Neural crest cell (in vitro differentiated cells): ENCODE results near the gene SMLR1. TPM values are rescaled to one million over a fixed set of nuclear protein-coding genes. Genes with fewer than 3 reads are reported as not detected.

Experiments used
- DNase-seq: peaks from one replicate; pipeline ENCODE4 v3.0.0; 2021; ENCODE audit warnings: low read depth, mixed read lengths, low spot score
- H3K27ac Mint-ChIP-seq: one replicate; pipeline ENCODE4 v1.8.0; 2021; ENCODE audit warnings: mild to moderate bottlenecking, mixed read lengths; ENCODE audit not compliant: unreplicated experiment
- H3K27me3 Mint-ChIP-seq: 2 replicates; pipeline ENCODE4 v1.8.0; 2021; ENCODE audit warnings: low read depth, mild to moderate bottlenecking, mixed read lengths
- H3K36me3 Mint-ChIP-seq: 2 replicates; pipeline ENCODE4 v1.8.0; 2021; ENCODE audit warnings: low read depth, mild to moderate bottlenecking, mixed read lengths
- H3K4me1 Mint-ChIP-seq: 2 replicates; pipeline ENCODE4 v1.8.0; 2021; ENCODE audit warnings: mixed read lengths
- H3K4me3 Mint-ChIP-seq: one replicate; pipeline ENCODE4 v1.8.0; 2021; ENCODE audit warnings: mild to moderate bottlenecking, mixed read lengths
- H3K9me3 Mint-ChIP-seq: 2 replicates; pipeline ENCODE4 v1.8.0; 2021; ENCODE audit warnings: mixed read lengths
- total RNA-seq: library from RNA; stranded (reverse); gene quantifications from 2 replicates; pipeline ENCODE4 v1.2.1, GENCODE V29; 2021
- TF ChIP-seq, protein P1 (sequence below): fragments of 200-600 bp; sonication (generic); conservative IDR thresholded peaks from 2 replicates; pipeline ENCODE4 v1.5.0; 2021; ENCODE audit warnings: antibody characterized with exemption, mild to moderate bottlenecking

Gene SMLR1
- total RNA-seq, 1 donor from 2014 or later: not detected

DNA sequence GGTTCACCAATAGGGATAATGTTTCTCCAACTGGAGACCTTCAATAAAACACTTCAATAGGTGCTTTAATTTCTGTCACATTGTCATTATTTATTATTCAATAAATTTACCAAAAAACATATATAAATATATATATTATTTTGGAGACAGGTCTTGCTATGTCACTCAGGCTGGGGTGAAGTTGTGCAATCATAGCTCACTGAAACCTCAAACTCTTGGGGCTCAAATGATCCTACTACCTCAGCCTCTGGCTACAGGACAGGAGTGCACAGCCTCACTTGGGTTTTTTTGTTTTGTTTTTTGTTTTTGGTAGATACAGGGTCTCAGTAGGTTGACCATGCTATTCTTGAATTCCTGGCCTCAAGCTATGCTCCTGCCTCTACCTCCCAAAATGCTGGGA lies 9.9 kb downstream of the SMLR1 start:
- no peak for DNase-seq
- H3K36me3 Mint-ChIP-seq: peaks cover 7% of the 10 kb centered on the region
- no peaks in the 10 kb centered on the region for H3K4me1 Mint-ChIP-seq
- H3K27me3 Mint-ChIP-seq: no peaks in the 10 kb centered on the region
- no peaks in the 10 kb centered on the region for H3K9me3 Mint-ChIP-seq
- H3K27ac Mint-ChIP-seq: no peak overlapping the region
- TF ChIP-seq, protein P1, sequence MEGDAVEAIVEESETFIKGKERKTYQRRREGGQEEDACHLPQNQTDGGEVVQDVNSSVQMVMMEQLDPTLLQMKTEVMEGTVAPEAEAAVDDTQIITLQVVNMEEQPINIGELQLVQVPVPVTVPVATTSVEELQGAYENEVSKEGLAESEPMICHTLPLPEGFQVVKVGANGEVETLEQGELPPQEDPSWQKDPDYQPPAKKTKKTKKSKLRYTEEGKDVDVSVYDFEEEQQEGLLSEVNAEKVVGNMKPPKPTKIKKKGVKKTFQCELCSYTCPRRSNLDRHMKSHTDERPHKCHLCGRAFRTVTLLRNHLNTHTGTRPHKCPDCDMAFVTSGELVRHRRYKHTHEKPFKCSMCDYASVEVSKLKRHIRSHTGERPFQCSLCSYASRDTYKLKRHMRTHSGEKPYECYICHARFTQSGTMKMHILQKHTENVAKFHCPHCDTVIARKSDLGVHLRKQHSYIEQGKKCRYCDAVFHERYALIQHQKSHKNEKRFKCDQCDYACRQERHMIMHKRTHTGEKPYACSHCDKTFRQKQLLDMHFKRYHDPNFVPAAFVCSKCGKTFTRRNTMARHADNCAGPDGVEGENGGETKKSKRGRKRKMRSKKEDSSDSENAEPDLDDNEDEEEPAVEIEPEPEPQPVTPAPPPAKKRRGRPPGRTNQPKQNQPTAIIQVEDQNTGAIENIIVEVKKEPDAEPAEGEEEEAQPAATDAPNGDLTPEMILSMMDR: no peak
- no peak overlapping the region for H3K4me3 Mint-ChIP-seq

DNA sequence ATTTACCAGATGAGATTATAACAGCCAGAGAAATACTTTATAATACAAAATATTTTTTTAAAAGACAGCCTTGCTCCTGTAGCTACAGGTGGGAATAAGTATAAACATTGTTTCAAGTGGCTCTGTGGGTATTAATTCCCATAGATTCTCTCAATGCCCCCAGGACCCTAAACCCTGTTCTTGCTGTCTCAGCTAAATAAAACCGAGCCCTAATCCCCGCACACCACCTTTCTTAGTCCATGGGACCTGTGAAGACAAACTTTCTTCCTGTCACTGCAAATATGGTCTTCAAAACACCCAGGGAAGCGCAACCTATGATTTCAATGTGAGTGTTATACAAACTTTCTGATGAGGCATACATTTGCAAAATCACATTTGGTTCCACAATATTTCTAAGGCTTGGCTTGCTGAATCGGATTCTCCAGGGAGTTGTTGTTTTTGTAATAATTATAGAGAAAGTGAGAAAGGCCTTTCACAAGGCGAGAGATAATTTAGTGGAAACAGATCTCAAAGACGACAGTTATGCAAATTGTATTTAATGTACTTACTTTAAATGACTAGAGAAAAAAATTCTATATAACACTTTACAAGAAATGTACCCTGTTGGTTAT lies 11.1 kb downstream of the SMLR1 start:
- no peaks in the 10 kb centered on the region for H3K27me3 Mint-ChIP-seq
- H3K27ac Mint-ChIP-seq: no peak overlapping the region
- TF ChIP-seq, protein P1: no peak
- no peaks in the 10 kb centered on the region for H3K4me1 Mint-ChIP-seq
- H3K36me3 Mint-ChIP-seq: peaks cover 7% of the 10 kb centered on the region
- H3K9me3 Mint-ChIP-seq: no peaks in the 10 kb centered on the region
- no peak for DNase-seq
- no peak overlapping the region for H3K4me3 Mint-ChIP-seq

DNA sequence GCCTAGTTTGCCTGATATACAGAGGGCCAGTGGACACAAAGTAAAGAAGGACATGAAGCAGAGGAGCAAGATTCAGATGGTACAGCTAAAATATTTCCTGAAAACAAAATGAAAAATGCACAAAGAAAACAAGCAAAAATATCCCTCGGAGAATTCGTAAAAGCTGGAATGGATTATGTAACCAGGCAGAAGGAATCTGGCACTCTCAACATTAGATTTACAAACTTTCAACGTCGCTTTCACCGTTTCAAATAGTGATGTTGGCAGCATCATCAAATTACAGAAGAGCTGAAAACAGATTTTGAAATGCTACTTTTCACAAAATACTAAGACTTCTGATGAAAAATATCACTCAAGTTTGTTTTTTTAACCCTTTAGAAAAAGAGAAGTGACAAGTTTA lies 11.7 kb downstream of the SMLR1 start:
- H3K9me3 Mint-ChIP-seq: no peaks in the 10 kb centered on the region
- DNase-seq: no peak
- H3K36me3 Mint-ChIP-seq: peaks cover 7% of the 10 kb centered on the region
- no peaks in the 10 kb centered on the region for H3K4me1 Mint-ChIP-seq
- H3K4me3 Mint-ChIP-seq: no peak overlapping the region
- H3K27me3 Mint-ChIP-seq: no peaks in the 10 kb centered on the region
- no peak overlapping the region for H3K27ac Mint-ChIP-seq
- TF ChIP-seq, protein P1: no peak

DNA sequence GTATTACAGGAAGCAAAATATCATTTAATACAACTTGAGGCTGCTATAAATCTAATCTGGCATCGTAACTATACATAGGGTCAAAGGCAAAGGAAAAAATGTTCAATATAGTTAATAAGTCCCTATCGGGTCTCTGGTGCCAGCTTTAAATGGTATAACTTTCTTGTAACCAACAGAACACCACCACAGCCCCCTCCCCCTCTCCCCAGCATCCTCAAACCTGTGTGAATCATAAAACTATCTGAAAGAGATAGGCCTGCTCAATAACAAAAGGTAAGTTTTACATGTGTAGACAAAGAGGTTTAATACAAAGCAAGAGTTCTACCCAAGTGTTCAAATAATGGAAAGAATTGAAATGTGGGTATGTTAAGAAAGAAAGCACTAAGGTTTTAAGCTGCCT lies 12.2 kb downstream of the SMLR1 start:
- Mint-ChIP-seq H3K27me3 (no peaks in the 10 kb centered on the region), H3K9me3 (no peaks in the 10 kb centered on the region), H3K27ac (no peak overlapping the region), H3K36me3 (peaks cover 7% of the 10 kb centered on the region), H3K4me1 (no peaks in the 10 kb centered on the region), H3K4me3 (no peak overlapping the region)
- DNase-seq: no peak
- TF ChIP-seq, protein P1: no peak

DNA sequence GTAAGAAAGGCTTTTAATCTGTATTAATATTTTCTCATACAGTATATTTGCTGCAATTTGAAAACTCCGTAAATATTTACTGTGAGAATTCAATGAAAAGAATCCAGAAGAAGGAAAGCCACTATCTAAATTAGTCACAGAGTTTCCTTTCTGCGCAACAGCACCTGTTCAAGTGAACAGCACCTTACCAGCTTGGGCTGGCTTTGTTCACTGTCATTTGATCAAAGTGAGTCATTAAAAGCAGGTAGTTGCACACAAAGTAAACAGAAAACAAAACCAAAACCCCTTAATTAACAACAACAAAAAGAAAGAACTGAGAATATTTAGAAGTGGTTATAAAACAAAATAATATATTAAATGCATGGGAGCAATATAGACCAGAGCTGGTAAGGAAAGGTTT lies 12.8 kb downstream of the SMLR1 start:
- H3K9me3 Mint-ChIP-seq: no peaks in the 10 kb centered on the region
- H3K27ac Mint-ChIP-seq: no peak overlapping the region
- H3K4me1 Mint-ChIP-seq: no peaks in the 10 kb centered on the region
- H3K27me3 Mint-ChIP-seq: no peaks in the 10 kb centered on the region
- no peak overlapping the region for H3K4me3 Mint-ChIP-seq
- H3K36me3 Mint-ChIP-seq: peaks cover 7% of the 10 kb centered on the region
- TF ChIP-seq, protein P1: no peak
- no peak for DNase-seq
